ENCODE measurements around the gene MMRN2.

GRCh38 chr10:86951184-86951761, 6.1 kb downstream of the MMRN2 start:
- TF ChIP-seq CTCF (IDR thresholded peaks at IDR 0.05; ENCODE audit: control extremely low read depth in 1 of 3, insufficient read depth in 1 of 3, low read depth in 1 of 3, low read length in 3 of 3) (no peak), POLR2A (IDR thresholded peaks at IDR 0.05; ENCODE audit: control extremely low read depth in 1 of 2, low read depth in 2 of 2, low read length in 2 of 2) (no peak), RNF2 (IDR thresholded peaks at IDR 0.05; ENCODE audit: borderline replicate concordance, low read depth, low read length, missing control alignments, poor library complexity, severe bottlenecking) (no peak)
